ENCODE measurements around the gene USP15.

Gene USP15

GRCh38 chr12:62258231-62258630 lies 2.0 kb upstream of the USP15 start:
- no peak for DNase-seq (ENCODE audit: low read depth in 2 of 2)

DNA sequence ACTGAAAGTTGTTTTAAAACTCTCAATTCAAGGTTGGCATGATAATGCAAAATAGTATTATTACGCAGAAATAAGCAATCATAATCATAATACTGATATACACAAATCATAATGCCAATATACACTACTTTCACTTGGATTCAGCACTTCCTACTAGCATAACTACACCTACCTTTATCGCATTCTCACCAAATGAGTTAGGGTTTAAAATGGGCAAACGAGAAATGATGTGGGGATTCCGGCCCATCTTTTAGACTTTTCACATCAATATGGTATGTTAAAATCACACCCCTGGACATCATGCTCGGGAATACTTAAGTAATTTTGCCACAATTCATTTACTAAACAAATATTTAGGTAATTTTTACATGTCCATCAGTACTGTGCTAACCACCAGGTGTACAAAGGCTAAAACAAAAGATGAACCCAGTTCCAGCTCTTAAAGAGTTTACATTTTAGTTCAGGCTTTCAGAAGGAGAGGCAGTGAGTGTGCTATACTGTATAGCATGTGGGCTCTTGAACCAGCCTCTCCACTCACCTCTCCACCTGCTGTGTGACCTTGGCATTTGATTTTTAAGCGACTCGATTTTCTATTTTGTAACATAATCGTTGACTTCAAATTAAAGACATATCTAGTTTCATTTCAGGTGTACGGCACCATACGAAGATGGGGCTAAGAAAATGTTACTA lies 1.1 kb upstream of the USP15 start:
- no peak for DNase-seq (ENCODE audit: low read depth in 2 of 2)

- DNase-seq (ENCODE audit: low read depth in 2 of 2) = no peak
Observed at GRCh38 chr12:62259631-62259992, 592 bp upstream of the USP15 start.

DNA sequence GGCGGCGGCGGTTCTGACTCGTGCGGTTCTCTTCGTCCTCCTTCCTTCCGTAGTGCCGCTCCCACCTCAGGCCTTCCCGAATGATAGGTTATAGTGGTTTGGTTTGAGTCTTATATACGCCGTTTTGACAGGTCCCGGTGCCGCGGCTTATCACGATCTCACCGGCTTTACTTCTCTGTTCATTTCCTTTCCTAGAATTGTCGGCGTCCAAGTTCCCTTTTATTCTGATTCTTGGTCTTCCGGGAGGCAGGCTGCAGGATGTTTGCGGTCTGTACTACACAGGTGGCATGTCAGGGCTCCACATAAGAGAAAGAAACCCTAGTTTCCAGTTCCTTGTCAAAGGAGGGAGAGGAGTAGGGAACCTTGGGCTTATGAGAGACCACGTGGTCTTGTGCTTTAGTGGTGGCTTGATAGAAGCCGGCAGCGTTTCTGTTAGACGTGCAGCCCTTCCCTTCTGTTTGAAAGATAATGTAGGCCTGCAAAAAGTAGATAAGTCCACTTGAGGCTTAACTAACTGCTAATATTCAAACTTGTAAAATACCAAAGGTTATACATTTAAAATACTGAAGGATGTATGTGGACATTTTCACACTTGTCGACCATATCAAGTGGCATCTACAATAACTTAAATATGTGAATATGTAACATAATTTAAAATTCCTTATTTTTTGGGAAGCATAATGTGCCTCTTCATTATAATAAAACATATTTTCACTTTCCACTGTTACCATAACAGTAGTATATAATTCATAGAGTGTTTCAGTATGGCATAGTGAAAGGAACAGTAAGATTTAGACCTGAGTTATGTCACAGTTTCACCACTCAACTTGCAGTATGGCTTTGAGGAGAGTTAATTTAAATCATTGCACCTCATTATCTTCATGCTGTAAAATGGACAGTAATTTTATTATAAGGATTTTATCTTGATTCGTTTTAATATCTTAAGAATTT lies 804 bp downstream of the USP15 start:
- DNase-seq (ENCODE audit: low read depth in 2 of 2) = peak; percentile 31 to 43

GRCh38 chr12:62261876-62262517 lies 1.8 kb downstream of the USP15 start:
- DNase-seq (ENCODE audit: low read depth in 2 of 2) = no peak

- no peak for DNase-seq (ENCODE audit: low read depth in 2 of 2)
Observed at GRCh38 chr12:62263232-62263631, 3.0 kb downstream of the USP15 start.

DNA sequence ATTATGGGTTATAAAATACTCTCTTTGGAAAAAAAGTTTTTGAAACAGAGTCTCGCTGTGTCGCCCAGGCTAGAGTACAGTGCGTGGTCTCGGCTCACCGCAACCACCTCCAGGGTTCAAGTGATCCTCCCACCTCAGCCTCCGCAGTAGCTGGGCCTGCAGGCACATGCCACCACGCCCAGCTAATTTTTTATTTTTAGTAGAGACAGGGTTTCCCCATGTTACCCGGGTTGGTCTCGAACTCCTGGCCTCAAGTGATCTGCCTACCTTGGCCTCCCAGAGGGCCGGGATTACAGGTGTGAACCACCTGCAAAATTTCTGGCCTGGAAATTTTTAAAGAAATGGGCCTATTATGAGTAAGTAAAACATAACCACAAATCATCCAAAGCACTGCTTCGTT lies 3.8 kb downstream of the USP15 start:
- DNase-seq (ENCODE audit: low read depth in 2 of 2) = no peak

GRCh38 chr12:62264706-62265105 lies 4.5 kb downstream of the USP15 start:
- no peak for DNase-seq (ENCODE audit: low read depth in 2 of 2)

DNA sequence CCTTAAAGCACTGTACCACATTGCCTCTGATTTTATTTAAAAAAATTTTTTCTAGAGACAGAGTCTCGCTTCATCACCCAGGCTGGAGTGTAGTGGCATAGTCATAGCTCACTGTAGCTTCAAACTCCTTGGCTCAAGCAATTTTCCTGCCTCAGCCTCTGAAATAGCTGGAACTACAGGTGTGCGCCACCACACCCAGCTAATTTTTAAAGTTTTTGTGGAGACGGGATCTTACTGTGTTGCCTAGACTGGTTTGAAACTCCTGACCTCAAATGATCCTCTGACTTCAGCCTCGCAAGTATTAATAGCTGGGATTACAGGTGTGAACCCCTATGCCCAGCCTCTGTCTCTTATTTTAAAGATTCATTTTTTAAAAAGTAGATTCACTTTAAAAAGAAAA lies 5.3 kb downstream of the USP15 start:
- no peak for DNase-seq (ENCODE audit: low read depth in 2 of 2)

- DNase-seq (ENCODE audit: low read depth in 2 of 2) = no peak
Observed at GRCh38 chr12:62267026-62267425, 6.8 kb downstream of the USP15 start.

DNA sequence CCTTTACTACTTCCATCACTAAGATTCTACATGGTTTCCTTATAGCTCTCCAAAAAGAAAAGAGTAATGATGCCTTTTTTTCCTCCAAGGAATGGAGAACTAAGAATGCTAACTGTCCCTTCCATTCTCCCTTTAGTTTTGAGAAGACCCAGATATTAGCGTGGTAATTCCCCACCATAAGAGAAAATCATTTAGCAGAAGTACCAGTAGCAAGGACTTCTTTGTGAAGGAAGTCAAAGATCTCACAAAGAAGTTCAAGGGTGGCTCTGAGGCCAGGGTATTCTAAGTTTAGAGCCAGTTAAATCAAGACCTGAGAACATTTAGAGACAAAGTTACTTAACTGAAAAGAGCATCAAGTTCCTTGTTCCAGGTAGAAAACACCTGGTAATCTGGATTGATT lies 7.3 kb downstream of the USP15 start:
- no peak for DNase-seq (ENCODE audit: low read depth in 2 of 2)

DNA sequence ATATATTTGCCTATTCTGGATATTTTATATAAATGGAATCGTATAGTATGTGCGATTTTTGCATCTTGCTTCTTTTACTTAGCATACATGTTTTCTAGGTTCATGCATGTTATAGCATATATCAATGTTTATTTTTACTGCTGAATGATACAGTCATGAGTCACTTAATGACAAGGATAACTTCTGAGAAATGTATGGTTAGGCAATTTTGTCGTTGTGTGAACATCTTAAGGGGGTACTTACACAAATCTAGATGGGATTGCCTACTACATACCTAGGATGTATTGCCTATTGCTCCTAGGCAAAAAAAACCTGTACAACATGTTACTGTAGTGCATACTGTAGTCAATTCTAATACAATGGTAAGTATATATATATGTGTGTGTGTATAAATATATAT lies 8.8 kb downstream of the USP15 start:
- DNase-seq (ENCODE audit: low read depth in 2 of 2) = no peak

- DNase-seq (ENCODE audit: low read depth in 2 of 2) = no peak
Observed at GRCh38 chr12:62269464-62270228, 9.4 kb downstream of the USP15 start.

DNA sequence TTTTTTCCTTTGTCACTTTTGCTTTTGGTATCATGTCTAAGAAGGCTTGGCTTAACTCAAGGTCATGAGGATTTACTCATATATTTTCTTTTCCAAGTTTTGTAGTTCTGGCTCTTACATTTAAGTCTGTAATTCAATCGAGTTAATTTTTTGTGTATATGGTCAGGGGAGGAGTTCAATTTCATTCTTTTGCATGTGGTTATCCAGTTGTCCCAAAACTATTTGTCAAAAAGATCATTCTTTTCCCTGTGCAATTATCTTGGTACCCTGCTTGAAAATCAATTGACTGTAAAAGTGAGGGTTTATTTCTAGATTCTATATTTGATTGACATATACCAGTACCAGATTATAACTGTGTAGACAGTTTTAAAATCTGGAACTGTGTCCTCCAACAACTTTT lies 10.2 kb downstream of the USP15 start:
- no peak for DNase-seq (ENCODE audit: low read depth in 2 of 2)

DNA sequence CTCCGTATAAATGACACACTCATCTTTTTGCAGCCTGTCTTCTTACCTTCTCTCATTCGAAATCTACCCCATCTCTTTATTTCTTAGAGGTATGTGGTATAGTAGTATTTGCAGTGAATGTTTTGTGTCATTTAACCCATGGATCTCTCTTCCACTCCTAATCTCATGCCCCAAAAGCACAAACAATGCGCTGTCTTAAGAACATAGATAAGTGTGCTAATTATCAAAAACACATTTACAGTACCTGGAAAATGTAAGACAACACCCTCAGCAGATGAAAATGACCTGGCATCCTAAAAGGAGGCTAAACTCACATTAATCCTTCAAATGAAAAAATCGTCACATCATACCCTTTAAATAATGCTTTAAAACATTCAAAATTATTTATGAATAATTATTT lies 10.7 kb downstream of the USP15 start:
- no peak for DNase-seq (ENCODE audit: low read depth in 2 of 2)

GRCh38 chr12:62272936-62273552 lies 12.8 kb downstream of the USP15 start:
- DNase-seq (ENCODE audit: low read depth in 2 of 2) = no peak

GRCh38 chr12:62273724-62274380 lies 13.6 kb downstream of the USP15 start:
- DNase-seq (ENCODE audit: low read depth in 2 of 2) = no peak

DNA sequence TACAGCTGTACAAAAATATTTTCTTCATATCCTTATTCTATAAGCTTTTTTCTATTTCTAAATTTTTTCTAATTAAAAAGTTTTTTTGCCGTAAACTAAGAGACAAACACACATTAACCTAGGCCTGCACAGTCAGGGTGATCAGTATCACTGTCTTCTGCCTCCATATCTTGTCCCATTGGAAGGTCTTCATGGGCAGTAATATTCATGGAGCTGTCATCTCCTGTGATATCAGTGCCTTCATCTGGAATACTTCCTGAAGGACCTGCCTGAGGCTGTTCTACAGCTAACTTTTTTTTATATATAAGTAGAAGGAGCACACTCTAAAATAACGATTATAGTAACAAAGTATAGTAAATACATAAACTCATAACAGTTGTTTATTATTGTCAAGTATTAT lies 17.8 kb downstream of the USP15 start:
- DNase-seq (ENCODE audit: low read depth in 2 of 2) = no peak

DNA sequence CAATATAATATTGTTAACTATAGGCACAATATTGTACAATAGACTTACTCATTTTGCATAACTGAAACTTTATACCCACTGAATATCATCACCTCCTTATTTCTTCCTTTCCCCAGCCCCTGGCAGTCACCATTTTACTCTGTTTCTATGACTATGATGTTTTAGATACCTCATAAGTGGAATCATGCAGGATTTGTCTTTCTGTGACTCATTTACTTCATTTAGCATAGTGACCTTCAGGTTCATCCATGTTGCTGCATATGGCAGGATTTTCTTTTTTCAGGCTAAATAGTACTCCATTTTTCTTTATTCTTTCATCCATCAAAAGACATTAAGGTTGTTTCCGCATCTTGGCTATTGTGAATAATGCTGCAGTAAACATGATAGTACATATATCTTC lies 18.9 kb downstream of the USP15 start:
- DNase-seq (ENCODE audit: low read depth in 2 of 2) = no peak

DNA sequence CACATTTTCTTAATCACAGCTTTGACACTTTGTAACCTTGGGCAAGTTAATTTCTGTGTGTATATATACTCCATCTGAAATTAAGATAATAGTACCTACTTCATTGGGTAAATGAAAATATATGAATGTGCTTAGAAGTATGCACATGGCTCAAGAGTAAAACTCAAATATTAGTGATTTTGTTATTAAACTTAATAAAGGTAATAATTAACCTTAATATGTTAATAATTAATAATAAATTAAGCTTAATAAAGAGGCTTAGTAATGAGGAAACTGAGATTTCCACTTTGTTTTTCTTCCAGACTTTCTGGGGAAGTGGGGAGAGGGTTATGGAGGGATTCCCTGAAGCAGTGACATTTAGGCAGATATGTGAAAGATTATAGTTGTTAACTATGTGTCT lies 19.8 kb downstream of the USP15 start:
- DNase-seq (ENCODE audit: low read depth in 2 of 2) = no peak

Data from stimulated activated CD8-positive, alpha-beta memory T cell treated with anti-CD3 and anti-CD28 coated beads, Interleukin-15, amount 100 ng/mL, for 48 hours (primary cell).